Breast epithelium (tissue), 4 donors: ENCODE measurements around the gene CACNA1A. TPM values are rescaled to one million over a fixed set of nuclear protein-coding genes. Genes with fewer than 3 reads are reported as not detected.

Experiments
- DNase-seq, 2 donors: peaks; one replicate each; pipeline ENCODE4 v3.0.0-alpha.2; 2019; ENCODE audit warnings: low spot score in 2 of 2
- H3K27ac ChIP-seq, 2 donors: fragments of 200-600 bp; sonication (generic) in 1 of 2; one replicate each; pipeline ENCODE4 v1.5.1; 2016 to 2019; ENCODE audit warnings: mild to moderate bottlenecking in 1 of 2
- H3K27me3 ChIP-seq, 2 donors: fragments of 200-600 bp; sonication (generic) in 1 of 2; one replicate each; pipeline versions ENCODE4 v1.5.1 to v1.6.0; 2017 to 2019; ENCODE audit warnings: control low read depth in 1 of 2, mild to moderate bottlenecking in 1 of 2
- H3K36me3 ChIP-seq: fragments of 200-600 bp; one replicate; pipeline ENCODE4 v1.5.1; 2019
- H3K4me1 ChIP-seq, 2 donors: fragments of 200-600 bp; sonication (generic); one replicate each; pipeline ENCODE4 v1.5.1; 2016 to 2019; ENCODE audit warnings: control low read depth in 1 of 2
- H3K4me3 ChIP-seq, 3 donors: fragments of 200-600 bp; sonication (generic); 1 replicate in 2 of 3; 2 replicates in 1 of 3; pipeline ENCODE4 v1.5.1; 2016 to 2019; ENCODE audit warnings: mild to moderate bottlenecking in 3 of 3, moderate library complexity in 2 of 3
- H3K9me3 ChIP-seq, 2 donors: fragments of 200-600 bp; sonication (generic) in 1 of 2; one replicate each; pipeline ENCODE4 v1.5.1; 2016 to 2019; ENCODE audit warnings: control low read depth in 1 of 2
- CTCF ChIP-seq, 3 donors: fragments of 450-650 bp; IDR thresholded peaks; one replicate each; pipeline ENCODE4 v1.5.1; 2016 to 2017; ENCODE audit warnings: antibody characterized with exemption in 3 of 3, mild to moderate bottlenecking in 3 of 3, moderate library complexity in 3 of 3
- POLR2A ChIP-seq: fragments of 450-650 bp; IDR thresholded peaks from one replicate; pipeline ENCODE4 v1.6.1; 2016; ENCODE audit warnings: antibody characterized with exemption, mild to moderate bottlenecking, moderate library complexity
- POLR2AphosphoS5 ChIP-seq, 3 donors: sonication (generic); formaldehyde crosslinking; IDR thresholded peaks; one replicate each; pipeline ENCODE4 v1.6.1; 2017; ENCODE audit warnings: antibody characterized with exemption in 3 of 3
- intact Hi-C: fragments of 100-400 bp; cut with DNase I; formaldehyde crosslinking; loops from one replicate; pipeline ENCODE4 v1.15.1; 2023; ENCODE audit warnings: low total_unique reads
- total RNA-seq, 3 donors: library from RNA; depleted of rRNA; stranded (reverse); fragments of >200 nt; gene quantifications; one replicate each; pipeline ENCODE4 v1.1.0, GENCODE V29; 2016

Gene CACNA1A
- total RNA-seq, 3 donors from 2014 or later: 0.16 to 1.0 (median 0.33) TPM

GRCh38 chr19:13241231-13242104 lies 264.8 kb downstream of the CACNA1A start:
- Histone ChIP-seq H3K4me3 (no peak overlapping the region), H3K27me3 (no peaks in the 10 kb centered on the region), H3K4me1 (no peaks in the 10 kb centered on the region), H3K9me3 (peaks cover 0 to 1% of the 10 kb centered on the region in 2 donors), H3K36me3 (no peaks in the 10 kb centered on the region), H3K27ac (no peak overlapping the region)
- TF ChIP-seq POLR2AphosphoS5 (IDR thresholded peaks at IDR 0.05) (no peak), POLR2A (no peak), CTCF (IDR thresholded peaks at IDR 0.05) (no peak)
- intact Hi-C loops: no loop called here
- DNase-seq: no peak

DNA sequence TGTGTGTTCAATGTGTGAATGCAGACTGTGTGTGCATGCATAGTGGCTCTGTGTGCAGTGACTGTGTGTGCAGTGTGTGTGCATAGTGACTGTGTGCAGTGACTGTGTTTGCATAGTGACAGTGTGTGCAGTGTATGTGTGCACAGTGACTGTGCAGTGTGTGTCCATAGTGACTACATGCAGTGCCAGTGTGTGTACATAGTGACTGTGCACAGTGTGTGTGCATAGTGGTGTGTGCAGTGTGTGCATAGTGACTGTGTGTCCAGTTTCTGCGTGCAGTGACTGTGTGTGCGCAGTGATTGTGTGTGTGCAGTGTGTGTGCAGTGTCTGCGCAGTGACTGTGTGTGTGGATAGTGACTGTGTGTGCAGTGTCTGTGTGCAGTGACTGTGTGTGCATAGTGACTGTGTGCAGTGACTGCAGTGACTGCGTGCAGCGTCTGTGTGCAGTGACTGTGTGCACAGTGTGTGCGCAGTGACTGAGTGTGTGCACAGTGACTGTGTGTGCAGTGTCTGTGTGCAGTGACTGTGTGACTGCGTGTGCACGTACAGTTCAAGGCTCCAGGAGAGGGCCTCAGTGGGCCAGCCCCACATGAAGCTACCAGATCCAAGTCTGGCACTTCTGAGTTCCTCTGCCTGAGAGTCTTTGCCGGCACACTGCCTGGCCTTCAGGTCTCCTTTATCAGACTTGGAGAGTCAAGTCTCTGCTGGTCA lies 265.8 kb downstream of the CACNA1A start:
- peaks cover 7 to 11% of the 10 kb centered on the region in 2 donors for H3K9me3 ChIP-seq
- H3K36me3 ChIP-seq: no peaks in the 10 kb centered on the region
- no peaks in the 10 kb centered on the region for H3K4me1 ChIP-seq
- no peaks in the 10 kb centered on the region for H3K27me3 ChIP-seq
- intact Hi-C loops: no loop called here
- H3K4me3 ChIP-seq: no peak overlapping the region
- no peak overlapping the region for H3K27ac ChIP-seq
- TF ChIP-seq CTCF (IDR thresholded peaks at IDR 0.05) (no peak), POLR2AphosphoS5 (IDR thresholded peaks at IDR 0.05) (no peak), POLR2A (no peak)
- no peak for DNase-seq

GRCh38 chr19:13238891-13239534 lies 267.3 kb downstream of the CACNA1A start:
- Histone ChIP-seq H3K27me3 (no peaks in the 10 kb centered on the region), H3K4me3 (no peak overlapping the region), H3K27ac (no peak overlapping the region), H3K4me1 (no peaks in the 10 kb centered on the region), H3K36me3 (no peaks in the 10 kb centered on the region), H3K9me3 (peaks cover 12 to 13% of the 10 kb centered on the region in 2 donors)
- DNase-seq: no peak
- intact Hi-C loops: no loop called here
- TF ChIP-seq CTCF (IDR thresholded peaks at IDR 0.05) (no peak), POLR2A (no peak), POLR2AphosphoS5 (IDR thresholded peaks at IDR 0.05) (no peak)

DNA sequence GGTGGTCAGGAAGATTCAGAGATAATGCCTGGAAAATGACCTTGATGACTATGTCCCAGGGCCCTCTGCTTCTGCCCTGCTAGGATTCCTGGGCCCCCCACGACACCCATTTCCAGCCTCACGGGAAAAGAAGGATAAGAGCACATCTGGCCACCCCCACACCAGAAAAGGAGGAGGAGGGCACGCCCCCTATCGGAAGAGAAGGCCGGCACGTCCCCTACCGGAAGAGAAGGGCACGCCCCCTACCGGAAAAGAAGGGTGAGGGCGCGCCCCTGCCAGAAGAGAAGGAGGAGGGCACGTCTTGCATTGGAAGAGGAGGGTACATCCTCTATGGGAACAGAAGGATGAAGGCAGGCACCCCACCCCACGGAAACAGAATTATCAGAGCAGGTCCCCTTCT lies 271.8 kb downstream of the CACNA1A start:
- peaks cover 0 to under 1% of the 10 kb centered on the region in 2 donors for H3K27me3 ChIP-seq
- intact Hi-C loops: no loop called here
- H3K36me3 ChIP-seq: no peaks in the 10 kb centered on the region
- peaks cover 12 to 13% of the 10 kb centered on the region in 2 donors for H3K9me3 ChIP-seq
- TF ChIP-seq CTCF (IDR thresholded peaks at IDR 0.05) (no peak), POLR2A (no peak), POLR2AphosphoS5 (IDR thresholded peaks at IDR 0.05) (no peak)
- no peak overlapping the region for H3K27ac ChIP-seq
- H3K4me1 ChIP-seq: no peaks in the 10 kb centered on the region
- H3K4me3 ChIP-seq: no peak overlapping the region
- no peak for DNase-seq
